ENCODE data around the gene MIOS. TPM values are rescaled to one million over a fixed set of nuclear protein-coding genes. Genes with fewer than 3 reads are reported as not detected.

Gene MIOS
- total and polyA plus RNA-seq, 2 experiments from 2014 or later, result 24.0 to 50.8 TPM

GRCh38 chr7:7533831-7534430 lies 32.8 kb upstream of the MIOS start:
- Histone ChIP-seq H3K27ac (no peak overlapping the region), H3K27me3 (no peaks in the 10 kb centered on the region), H3K4me3 (no peak overlapping the region), H3K4me2 (no peak overlapping the region), H2AFZ (no peak overlapping the region), H3K4me1 (ENCODE audit: insufficient read depth) (no peaks in the 10 kb centered on the region), H3K79me2 (no peaks in the 10 kb centered on the region), H4K20me1 (ENCODE audit: insufficient read depth, poor library complexity, severe bottlenecking) (no peaks in the 10 kb centered on the region), H3K9me3 (ENCODE audit: low read depth) (no peaks in the 10 kb centered on the region), H3K36me3 (replicated peaks; ENCODE audit: insufficient read depth, low read depth) (no peaks in the 10 kb centered on the region), H3K9me2 (replicated peaks; ENCODE audit: insufficient read depth) (no peaks in the 10 kb centered on the region)
- TF ChIP-seq EZH2 (IDR thresholded peaks at IDR 0.05; ENCODE audit: borderline replicate concordance), result no peak
- TF ChIP-seq EZH2phosphoT487 (IDR thresholded peaks at IDR 0.05; ENCODE audit: low read depth, severe bottlenecking, unreplicated experiment), result no peak
- no peak for TF ChIP-seq CTCF (IDR thresholded peaks at IDR 0.05; ENCODE audit: poor library complexity)
- WGBS (ENCODE audit: low lambda C conversion rate, missing lambda C conversion rate), result 97% methylated on average over 3 of the region's 3 CpGs
- DNase-seq (ENCODE audit: low spot score), result no peak

GRCh38 chr7:7535691-7536090 lies 31.0 kb upstream of the MIOS start, which contains the start of gene COL28A1:
Gene COL28A1, minus strand, starts transcription at chr7:7535873. Its CDS starts 2,998 bp downstream, at chr7:7532875.
- Histone ChIP-seq H3K9me2 (replicated peaks; ENCODE audit: insufficient read depth) (no peaks in the 10 kb centered on the region), H4K20me1 (ENCODE audit: insufficient read depth, poor library complexity, severe bottlenecking) (no peaks in the 10 kb centered on the region), H3K4me1 (ENCODE audit: insufficient read depth) (no peaks in the 10 kb centered on the region), H3K79me2 (no peaks in the 10 kb centered on the region), H3K36me3 (replicated peaks; ENCODE audit: insufficient read depth, low read depth) (no peaks in the 10 kb centered on the region), H3K9me3 (ENCODE audit: low read depth) (no peaks in the 10 kb centered on the region), H3K4me2 (no peak within 1 kb of the TSS), H3K27ac (no peak within 1 kb of the TSS), H3K4me3 (no peak within 1 kb of the TSS), H2AFZ (no peak within 1 kb of the TSS), H3K27me3 (no peaks in the 10 kb centered on the region)
- TF ChIP-seq EZH2phosphoT487 (IDR thresholded peaks at IDR 0.05; ENCODE audit: low read depth, severe bottlenecking, unreplicated experiment) (no peak), CTCF (IDR thresholded peaks at IDR 0.05; ENCODE audit: poor library complexity) (no peak), EZH2 (IDR thresholded peaks at IDR 0.05; ENCODE audit: borderline replicate concordance) (no peak)
- DNase-seq (ENCODE audit: low spot score), result no peak
- WGBS (ENCODE audit: low lambda C conversion rate, missing lambda C conversion rate), result 27% methylated on average over 1 of the region's 1 CpG

GRCh38 chr7:7536396-7537019 lies 30.2 kb upstream of the MIOS start:
- H2AFZ ChIP-seq, result no peak overlapping the region
- no peaks in the 10 kb centered on the region for H3K9me3 ChIP-seq (ENCODE audit: low read depth)
- no peaks in the 10 kb centered on the region for H3K36me3 ChIP-seq (replicated peaks; ENCODE audit: insufficient read depth, low read depth)
- no peak overlapping the region for H3K27ac ChIP-seq
- 87% methylated on average over 5 of the region's 5 CpGs for WGBS (ENCODE audit: low lambda C conversion rate, missing lambda C conversion rate)
- H3K79me2 ChIP-seq, result no peaks in the 10 kb centered on the region
- no peaks in the 10 kb centered on the region for H3K4me1 ChIP-seq (ENCODE audit: insufficient read depth)
- H3K27me3 ChIP-seq, result no peaks in the 10 kb centered on the region
- no peak overlapping the region for H3K4me3 ChIP-seq
- no peak for DNase-seq (ENCODE audit: low spot score)
- H3K9me2 ChIP-seq (replicated peaks; ENCODE audit: insufficient read depth), result no peaks in the 10 kb centered on the region
- TF ChIP-seq EZH2 (IDR thresholded peaks at IDR 0.05; ENCODE audit: borderline replicate concordance), result no peak
- no peaks in the 10 kb centered on the region for H4K20me1 ChIP-seq (ENCODE audit: insufficient read depth, poor library complexity, severe bottlenecking)
- no peak overlapping the region for H3K4me2 ChIP-seq

GRCh38 chr7:7537711-7538110 lies 29.0 kb upstream of the MIOS start:
- Histone ChIP-seq H4K20me1 (ENCODE audit: insufficient read depth, poor library complexity, severe bottlenecking) (no peaks in the 10 kb centered on the region), H3K36me3 (replicated peaks; ENCODE audit: insufficient read depth, low read depth) (no peaks in the 10 kb centered on the region), H3K9me2 (replicated peaks; ENCODE audit: insufficient read depth) (no peaks in the 10 kb centered on the region), H3K4me2 (no peak overlapping the region), H3K79me2 (no peaks in the 10 kb centered on the region), H3K27ac (no peak overlapping the region), H2AFZ (no peak overlapping the region), H3K9me3 (ENCODE audit: low read depth) (no peaks in the 10 kb centered on the region), H3K4me1 (ENCODE audit: insufficient read depth) (no peaks in the 10 kb centered on the region), H3K27me3 (no peaks in the 10 kb centered on the region), H3K4me3 (no peak overlapping the region)
- TF ChIP-seq EZH2phosphoT487 (IDR thresholded peaks at IDR 0.05; ENCODE audit: low read depth, severe bottlenecking, unreplicated experiment) (no peak), CTCF (IDR thresholded peaks at IDR 0.05; ENCODE audit: poor library complexity) (no peak), EZH2 (IDR thresholded peaks at IDR 0.05; ENCODE audit: borderline replicate concordance) (no peak)
- no peak for DNase-seq (ENCODE audit: low spot score)
- 84% methylated on average over 2 of the region's 2 CpGs for WGBS (ENCODE audit: low lambda C conversion rate, missing lambda C conversion rate)

All from hepatocyte (in vitro differentiated cells).